Stimulated activated CD8-positive, alpha-beta memory T cell treated with anti-CD3 and anti-CD28 coated beads, Interleukin-15, amount 100 ng/mL, for 1 hour (primary cell): Measurements from ENCODE around the gene GSAP.

Experiments
- DNase-seq: peaks from one replicate; pipeline ENCODE4 v3.0.0-alpha.2; 2020; ENCODE audit warnings: low read depth

GSAP gene

GRCh38 chr7:77407906-77408305 lies 8.2 kb downstream of the GSAP start:
- DNase-seq: no peak

GRCh38 chr7:77406421-77406820 lies 9.7 kb downstream of the GSAP start:
- DNase-seq: no peak

GRCh38 chr7:77404641-77405040 lies 11.5 kb downstream of the GSAP start:
- no peak for DNase-seq

- no peak for DNase-seq
Observed at GRCh38 chr7:77403957-77404356, 12.2 kb downstream of the GSAP start.

GRCh38 chr7:77402818-77403217 lies 13.3 kb downstream of the GSAP start:
- no peak for DNase-seq

GRCh38 chr7:77401002-77401401 lies 15.1 kb downstream of the GSAP start:
- no peak for DNase-seq

- DNase-seq: no peak
Observed at GRCh38 chr7:77399816-77400215, 16.3 kb downstream of the GSAP start.

- DNase-seq: no peak
Observed at GRCh38 chr7:77396894-77397547, 19.1 kb downstream of the GSAP start.

GRCh38 chr7:77395626-77396025 lies 20.5 kb downstream of the GSAP start:
- no peak for DNase-seq

- DNase-seq: no peak
Observed at GRCh38 chr7:77393954-77394353, 22.2 kb downstream of the GSAP start.

GRCh38 chr7:77393261-77393660 lies 22.9 kb downstream of the GSAP start:
- no peak for DNase-seq

- DNase-seq: no peak
Observed at GRCh38 chr7:77391230-77391629, 24.9 kb downstream of the GSAP start.

GRCh38 chr7:77388055-77388641 lies 28.0 kb downstream of the GSAP start:
- DNase-seq: no peak

- no peak for DNase-seq
Observed at GRCh38 chr7:77386165-77386822, 29.9 kb downstream of the GSAP start.

GRCh38 chr7:77383333-77383740 lies 32.8 kb downstream of the GSAP start:
- no peak for DNase-seq

- DNase-seq: no peak
Observed at GRCh38 chr7:77382532-77382931, 33.6 kb downstream of the GSAP start.

- DNase-seq: no peak
Observed at GRCh38 chr7:77378584-77378983, 37.6 kb downstream of the GSAP start.

GRCh38 chr7:77370606-77371005 lies 45.5 kb downstream of the GSAP start:
- no peak for DNase-seq

GRCh38 chr7:77368974-77369373 lies 47.2 kb downstream of the GSAP start:
- no peak for DNase-seq

GRCh38 chr7:77367976-77368375 lies 48.2 kb downstream of the GSAP start:
- DNase-seq: no peak

- DNase-seq: no peak
Observed at GRCh38 chr7:77362905-77363304, 53.2 kb downstream of the GSAP start.

- DNase-seq: no peak
Observed at GRCh38 chr7:77360969-77361368, 55.2 kb downstream of the GSAP start.

GRCh38 chr7:77360104-77360503 lies 56.0 kb downstream of the GSAP start:
- no peak for DNase-seq

- DNase-seq: no peak
Observed at GRCh38 chr7:77359599-77359998, 56.5 kb downstream of the GSAP start.
